Stimulated activated CD4-positive, alpha-beta T cell treated with anti-CD3 and anti-CD28 coated beads, Interleukin-15, amount 100 ng/mL, for 24 hours (primary cell): Measurements from ENCODE around the gene GALNTL6.
"Not testable (repeated sequence)": the region's sequence is repeated elsewhere in the genome, so short reads cannot be mapped to it uniquely, and the experiment has no call there.

ENCODE experiments used
- DNase-seq: peaks from one replicate; pipeline ENCODE4 v3.0.0-alpha.2; 2020

The GALNTL6 gene

DNA sequence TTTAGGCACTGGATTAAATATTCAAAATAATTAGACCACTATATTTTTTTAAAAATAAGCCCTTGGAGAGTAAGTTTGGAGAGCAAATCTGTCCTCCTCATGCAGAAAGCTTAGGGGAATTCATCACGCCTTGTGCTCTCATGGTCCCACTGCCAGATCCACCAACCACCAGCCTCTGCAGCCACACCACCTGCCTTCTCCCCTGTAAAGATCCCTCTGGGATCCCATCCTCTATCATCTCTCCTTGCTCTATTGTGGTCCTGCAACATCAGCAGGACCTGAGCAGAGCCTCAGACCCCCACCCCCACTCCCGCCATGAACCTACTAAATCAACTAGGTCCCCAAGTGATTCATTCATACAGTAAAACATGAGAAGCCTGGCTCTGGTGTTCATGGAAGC, 872.8 kb downstream of the GALNTL6 start:
- DNase-seq: no peak

DNA sequence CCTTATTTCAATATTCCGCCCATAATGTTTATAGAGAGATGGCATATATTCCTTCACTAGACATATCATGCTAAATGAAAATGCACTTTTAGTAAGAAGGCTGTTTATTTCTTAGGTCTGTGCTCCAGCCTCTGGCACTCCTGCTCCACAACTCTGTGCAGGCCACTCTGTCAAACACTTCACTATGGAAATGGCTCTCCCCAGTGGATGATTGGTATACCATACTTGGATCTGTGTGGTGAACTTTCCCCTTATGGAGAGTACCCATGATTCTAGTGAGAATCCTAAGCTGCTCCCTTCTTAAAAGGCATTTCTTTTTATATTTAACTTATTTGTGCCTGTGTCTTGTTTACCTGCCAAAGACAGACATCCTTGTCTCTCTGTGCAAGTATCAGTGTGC, 875.3 kb downstream of the GALNTL6 start:
- no peak for DNase-seq

DNA sequence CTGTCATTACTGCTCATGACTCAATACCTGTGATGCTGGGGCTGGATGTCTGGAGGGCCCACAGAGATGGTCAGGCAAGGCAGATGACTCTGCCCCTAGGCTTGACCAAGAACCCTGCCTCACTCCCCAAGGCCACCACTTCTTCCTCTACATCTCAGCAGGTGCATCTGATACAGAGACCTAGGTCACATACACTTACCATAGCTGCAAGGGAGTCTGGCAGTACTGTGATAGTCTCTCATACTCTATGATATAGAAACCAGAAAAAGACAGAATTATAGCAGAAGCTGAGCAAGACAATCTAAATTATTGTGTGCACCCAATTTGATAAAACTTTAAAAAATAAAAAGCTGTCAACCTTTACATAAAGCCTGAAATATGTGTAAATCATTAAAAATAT, 878.3 kb downstream of the GALNTL6 start:
- no peak for DNase-seq

DNA sequence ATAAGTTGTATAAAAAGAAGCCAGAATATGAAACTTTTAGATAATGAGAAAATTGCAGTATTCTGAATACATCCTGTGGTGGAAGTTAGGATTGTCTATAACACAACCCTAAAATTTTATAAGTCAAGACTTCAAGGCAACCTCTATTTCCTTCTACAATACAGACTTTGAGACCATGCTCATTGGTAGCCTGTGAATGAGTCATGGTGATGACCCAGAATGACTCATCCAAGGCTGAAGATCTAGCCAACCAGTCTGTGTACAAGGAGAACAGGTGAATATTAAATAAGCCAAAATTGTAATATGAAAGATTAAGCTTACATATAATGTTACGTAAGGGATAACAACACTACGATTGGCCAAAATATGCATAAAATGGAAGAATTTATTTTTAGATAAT, 879.5 kb downstream of the GALNTL6 start:
- no peak for DNase-seq

DNA sequence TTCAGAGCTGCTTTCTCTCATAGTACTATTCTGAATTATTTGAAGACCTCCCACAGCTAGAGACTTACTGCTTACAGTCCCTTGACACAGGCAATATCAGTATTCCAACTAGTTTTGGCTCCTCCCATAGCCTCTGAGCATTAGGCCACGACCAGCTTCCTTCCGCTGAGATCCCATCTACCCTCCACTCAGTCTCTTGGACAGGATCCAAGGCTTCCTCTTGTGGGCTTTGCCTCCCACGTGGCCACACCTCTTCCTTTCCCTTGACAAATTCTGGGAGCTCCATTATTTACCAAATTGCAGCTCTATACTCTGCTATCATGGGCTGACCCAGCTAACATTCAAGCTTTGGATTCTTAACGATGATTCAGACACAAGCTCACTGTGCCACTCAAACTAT, 885.1 kb downstream of the GALNTL6 start:
- DNase-seq: no peak

DNA sequence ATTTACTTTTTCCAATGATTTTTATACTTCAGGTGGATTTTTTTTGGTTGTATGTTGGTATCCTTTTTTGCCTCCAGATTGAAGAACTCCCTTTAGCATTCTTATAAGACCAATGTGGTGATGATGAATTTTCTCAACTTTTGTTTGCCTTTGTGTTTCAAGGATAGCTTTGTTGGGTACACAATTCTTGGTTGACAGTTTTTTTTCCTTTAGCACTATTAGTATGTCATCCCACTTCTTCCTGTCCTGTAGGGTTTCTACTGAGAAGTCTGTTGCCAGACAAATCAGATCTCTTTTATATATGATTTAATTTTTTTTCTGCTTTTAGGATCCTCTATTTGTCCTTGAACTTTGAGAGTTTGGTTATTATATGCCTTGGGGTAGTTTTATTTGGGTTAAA, 892.4 kb downstream of the GALNTL6 start:
- DNase-seq: no peak

DNA sequence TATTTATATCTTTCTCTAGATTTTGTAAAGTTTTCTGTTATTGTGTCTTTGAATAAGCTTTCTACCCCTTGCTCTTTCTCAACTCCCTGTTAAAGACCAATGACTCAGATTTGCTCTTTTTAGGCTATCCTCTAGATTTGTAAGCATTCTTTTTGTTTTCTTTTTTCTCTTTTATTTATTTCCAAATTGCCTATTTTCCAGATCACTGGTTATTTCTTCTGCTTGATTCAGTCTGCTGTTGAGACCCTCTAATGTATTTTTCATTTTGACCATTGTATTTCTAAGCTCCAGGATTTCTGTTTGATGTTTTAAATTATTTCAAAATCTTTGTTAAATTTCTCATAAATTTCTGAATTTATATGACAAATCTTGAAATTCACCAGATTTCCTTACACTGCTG, 892.8 kb downstream of the GALNTL6 start:
- DNase-seq: no peak

DNA sequence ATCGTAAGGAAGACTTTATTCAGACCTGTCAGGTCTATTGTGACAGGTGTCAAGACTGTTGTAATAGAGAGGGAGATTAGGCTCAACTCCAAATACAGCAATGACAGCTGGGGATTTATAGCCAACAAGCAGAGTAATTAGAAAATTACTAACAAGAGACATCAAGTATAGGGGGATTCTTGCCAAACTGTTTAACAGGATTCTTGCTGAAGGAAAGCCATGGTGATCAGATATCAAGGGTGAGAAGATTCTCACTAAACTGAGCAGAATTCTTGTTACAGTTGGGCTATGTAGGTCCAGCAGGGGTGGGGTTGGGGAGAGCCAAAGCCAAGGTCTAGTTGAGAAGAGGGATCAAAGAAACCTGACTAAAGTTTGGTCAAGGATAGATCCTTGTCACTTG, 894.4 kb downstream of the GALNTL6 start:
- DNase-seq: no peak

DNA sequence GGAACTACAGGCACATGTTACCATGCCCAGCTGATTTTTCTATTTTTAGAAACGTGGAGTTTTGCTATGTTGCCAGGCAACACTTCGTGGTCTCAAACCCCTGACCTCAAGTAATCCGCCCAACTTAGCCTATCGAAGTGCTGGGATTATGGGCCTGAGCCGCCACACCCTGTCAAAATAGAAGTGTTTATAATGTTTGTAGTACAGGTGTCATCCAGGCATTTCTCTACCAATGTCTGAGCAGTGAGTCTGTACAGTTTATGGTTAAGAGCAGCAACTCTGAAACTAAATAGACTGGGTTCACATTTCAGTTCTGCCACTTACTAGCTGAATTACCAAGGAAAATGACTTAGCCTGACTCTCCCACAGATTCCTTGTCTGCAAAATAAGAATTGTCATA, 895.0 kb downstream of the GALNTL6 start:
- no peak for DNase-seq

DNA sequence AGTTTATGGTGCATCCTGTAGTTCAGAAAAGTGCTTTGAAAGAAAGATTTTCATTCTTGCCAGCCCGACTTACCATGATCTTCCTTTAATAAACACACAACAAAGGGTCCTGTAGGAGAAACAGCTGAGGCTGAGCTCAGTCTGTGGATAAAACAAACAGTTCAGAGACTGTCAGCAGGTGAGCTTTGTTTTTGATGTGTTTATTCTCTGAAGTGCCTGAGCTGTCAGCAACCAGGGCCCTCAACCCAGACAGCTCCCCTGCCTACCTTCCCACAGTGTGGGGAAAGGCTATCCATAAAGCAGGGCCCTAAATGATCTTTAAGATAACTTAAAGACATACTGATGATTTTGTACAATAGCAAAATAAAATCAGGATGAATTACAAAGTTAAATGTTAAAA, 896.2 kb downstream of the GALNTL6 start:
- no peak for DNase-seq

DNA sequence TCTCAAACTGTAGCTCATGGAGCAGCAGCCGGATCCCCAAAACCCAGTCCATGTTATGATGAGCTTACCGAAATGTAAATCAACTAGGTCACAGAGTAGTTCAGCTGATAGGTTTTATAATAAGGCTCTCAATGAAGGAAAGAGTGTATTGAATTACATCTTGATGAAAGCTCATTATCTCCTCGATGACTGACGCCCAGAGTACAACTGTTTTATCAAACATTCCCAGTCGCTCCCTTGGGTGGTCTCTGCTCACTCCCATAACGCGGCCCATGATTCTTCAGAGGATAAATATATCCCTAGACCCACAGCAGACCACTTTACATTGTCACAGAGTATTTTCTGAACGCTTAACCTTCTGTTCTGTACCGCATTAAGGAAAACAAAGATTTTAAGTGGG, 903.1 kb downstream of the GALNTL6 start:
- DNase-seq: no peak

DNA sequence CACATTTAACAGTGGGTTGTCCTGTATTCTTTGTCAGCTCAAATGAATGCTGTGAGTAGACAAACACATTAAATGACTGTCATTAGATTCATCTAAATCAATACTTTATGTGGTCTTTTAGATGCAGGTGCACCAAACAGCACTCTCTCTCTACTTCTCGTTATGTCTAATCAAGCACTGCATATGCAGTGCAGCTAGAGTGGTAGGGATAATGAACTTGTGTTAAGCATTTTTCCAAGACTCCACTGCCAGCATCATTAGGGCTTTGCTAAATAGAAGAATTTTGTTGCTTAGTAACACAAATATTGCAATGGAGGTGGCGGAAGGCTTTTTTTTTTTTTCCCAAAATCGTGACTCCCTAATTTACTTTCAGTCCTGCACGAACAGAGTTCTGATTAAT, 908.5 kb downstream of the GALNTL6 start:
- no peak for DNase-seq

DNA sequence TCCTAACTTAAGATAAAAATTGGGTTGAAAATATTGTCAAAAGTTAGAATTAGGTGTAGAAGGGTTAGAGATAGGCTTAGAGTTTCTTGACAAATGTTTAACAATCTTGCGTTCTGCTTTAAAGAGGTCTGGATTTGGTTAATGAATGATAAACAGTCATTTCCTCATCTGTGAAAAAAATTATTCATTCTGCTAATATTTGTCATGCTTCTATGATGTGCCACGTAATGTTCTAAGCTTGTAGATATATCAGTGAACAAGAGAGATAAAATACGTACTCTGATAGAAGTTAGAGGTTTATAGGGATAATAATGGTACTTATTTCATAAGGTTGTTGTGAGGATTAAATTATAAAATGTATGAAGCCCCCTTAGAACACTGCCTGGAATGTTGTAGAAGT, 912.4 kb downstream of the GALNTL6 start:
- DNase-seq: no peak

DNA sequence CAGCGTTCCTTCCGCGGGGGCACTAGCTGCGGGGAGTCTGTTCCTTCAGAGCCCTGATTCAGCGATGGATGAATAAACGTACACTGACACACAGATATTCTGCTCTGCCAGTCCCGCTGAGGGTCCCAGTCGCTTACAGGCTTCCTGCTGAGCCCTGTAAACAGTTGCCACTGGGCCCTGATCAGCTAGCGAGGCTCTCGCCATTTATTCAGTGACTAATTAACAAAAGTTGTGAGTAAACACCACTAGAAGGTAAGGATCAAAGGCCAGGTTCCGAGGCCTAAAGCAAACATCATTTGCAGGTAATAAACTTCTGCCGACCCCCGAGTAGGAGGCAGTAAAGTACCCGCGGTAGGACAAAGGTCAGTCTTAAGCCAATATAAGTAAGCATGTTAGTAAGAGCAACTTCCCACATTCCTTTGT, 912.8 kb downstream of the GALNTL6 start:
- DNase-seq: no peak

DNA sequence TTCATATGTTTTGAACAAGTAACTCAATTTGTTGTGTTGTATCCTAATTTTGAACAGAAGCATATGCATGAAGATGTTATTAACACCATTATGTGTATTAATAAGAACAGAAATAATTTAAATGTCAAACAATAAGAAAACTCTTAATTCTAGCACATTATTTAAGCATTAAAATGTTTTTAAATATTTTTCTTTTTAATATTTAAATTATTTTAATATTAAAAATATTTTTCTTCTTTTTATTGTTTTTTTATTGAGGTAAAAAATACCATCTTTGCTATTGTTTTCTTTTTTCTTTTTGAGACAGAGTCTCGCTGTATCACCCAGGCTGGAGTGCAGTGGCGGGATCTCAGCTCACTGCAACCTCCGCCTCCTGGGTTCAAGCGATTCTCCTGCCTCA, 914.4 kb downstream of the GALNTL6 start:
- DNase-seq: no peak

DNA sequence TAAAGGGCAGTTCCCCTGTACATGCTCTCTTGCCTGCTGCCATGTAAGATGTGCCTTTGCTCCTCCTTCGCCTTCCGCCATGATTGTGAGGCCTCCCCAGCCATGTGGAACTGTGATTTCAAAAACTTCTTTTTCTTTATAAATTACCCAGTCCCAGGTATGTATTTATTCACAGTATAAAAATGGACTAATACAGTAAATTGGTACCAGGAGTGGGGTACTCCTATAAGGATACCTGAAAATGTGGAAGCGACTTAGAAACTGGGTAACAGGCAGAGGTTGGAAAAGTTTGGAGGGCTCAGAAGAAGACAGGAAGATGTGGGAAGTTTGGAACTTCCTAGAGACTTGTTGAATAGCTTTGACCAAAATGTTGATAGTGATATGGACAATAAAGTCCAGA, 920.4 kb downstream of the GALNTL6 start:
- DNase-seq: not testable (repeated sequence)

DNA sequence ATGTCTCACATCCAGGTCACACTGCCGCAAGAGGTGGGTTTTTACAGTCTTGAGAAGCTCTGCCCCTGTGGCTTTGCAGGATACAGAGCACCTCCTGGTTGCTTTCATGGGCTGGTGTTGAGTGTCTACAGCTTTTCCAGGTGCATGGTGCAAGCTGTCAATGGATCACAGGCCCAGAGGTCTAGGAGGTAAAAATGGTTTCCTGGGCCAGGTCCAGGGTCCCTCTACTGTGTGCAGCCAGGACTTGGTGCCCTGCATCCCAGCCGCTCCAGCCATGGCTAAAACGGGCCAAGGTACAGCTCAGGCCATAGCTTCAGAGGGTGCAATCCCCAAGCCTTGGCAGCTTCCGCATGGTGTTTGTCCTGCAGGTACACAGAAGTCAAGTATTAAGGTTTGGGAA, 921.4 kb downstream of the GALNTL6 start:
- DNase-seq: no peak

DNA sequence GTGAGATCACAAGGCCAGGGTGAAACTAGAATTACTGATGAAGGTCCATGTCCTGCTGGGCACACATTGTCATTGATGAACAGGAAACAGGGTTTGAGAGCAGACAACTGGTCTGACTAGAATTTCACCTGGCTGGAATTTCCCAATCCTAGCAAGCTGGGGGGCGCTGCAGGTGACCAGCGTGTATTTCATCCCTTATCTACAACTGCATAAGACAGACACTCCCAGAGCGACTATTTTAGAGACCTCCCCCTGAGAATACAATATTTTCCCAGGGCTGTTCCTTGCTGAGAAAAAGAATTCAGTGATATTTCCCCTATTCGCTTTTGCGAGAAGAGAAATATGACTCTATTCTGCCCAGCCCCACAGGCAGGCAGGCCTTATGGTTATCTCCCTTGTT, 922.8 kb downstream of the GALNTL6 start:
- no peak for DNase-seq

DNA sequence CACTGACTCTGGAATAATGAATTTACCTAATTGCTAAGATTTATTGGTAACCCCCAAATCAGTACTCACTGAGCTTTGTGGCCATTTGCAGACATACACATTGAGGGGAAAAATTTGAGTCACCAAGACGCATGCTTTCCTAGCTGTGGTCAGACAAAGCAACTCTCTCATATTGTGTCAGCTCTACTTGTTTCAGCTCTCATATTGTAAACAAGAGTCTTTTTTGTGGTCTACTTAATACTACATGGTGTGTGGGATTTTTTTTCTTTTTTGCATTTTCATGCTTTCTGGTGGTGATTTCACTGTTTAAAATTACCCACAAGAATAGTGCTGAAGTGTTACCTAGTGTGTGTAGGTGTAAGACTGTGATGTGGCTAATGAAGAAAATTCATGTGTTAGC, 927.2 kb downstream of the GALNTL6 start:
- no peak for DNase-seq

DNA sequence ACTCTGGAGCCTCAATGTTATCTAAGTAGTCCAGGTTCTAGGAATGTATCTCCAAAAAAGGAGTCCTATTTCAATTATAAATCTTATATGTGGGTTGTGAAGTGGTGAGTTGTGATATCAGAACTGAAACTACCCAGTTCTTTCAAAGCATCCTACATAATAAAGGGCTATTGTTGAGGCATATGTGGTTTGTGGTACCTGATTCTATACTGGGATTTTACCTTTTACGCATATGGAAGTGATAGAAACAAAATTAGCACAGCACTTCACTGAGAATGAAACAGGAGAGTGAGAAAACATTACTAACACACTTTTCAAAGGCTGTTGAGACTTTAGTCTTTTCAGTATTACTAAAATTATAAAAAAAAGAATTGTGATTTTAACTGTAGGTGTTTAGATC, 937.7 kb downstream of the GALNTL6 start:
- no peak for DNase-seq

DNA sequence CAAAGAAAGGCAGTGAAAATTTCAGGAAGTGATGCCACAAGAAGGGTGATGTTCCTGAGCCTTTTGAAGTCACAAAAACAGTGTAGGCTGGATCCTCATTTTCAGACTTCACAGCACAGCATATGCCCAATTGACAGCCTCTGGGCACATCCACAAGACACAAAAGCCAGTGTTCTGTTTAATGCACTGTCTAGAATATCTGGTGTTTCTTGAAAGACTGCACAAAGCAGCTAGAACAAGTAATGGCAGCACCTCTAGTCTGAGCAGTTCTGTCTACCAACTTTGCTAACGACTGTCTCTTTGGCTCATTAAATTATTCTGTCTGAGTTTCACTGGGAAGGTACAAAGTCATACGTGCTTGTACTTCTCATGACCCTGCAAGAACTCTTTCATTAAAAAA, 938.3 kb downstream of the GALNTL6 start:
- DNase-seq: no peak

DNA sequence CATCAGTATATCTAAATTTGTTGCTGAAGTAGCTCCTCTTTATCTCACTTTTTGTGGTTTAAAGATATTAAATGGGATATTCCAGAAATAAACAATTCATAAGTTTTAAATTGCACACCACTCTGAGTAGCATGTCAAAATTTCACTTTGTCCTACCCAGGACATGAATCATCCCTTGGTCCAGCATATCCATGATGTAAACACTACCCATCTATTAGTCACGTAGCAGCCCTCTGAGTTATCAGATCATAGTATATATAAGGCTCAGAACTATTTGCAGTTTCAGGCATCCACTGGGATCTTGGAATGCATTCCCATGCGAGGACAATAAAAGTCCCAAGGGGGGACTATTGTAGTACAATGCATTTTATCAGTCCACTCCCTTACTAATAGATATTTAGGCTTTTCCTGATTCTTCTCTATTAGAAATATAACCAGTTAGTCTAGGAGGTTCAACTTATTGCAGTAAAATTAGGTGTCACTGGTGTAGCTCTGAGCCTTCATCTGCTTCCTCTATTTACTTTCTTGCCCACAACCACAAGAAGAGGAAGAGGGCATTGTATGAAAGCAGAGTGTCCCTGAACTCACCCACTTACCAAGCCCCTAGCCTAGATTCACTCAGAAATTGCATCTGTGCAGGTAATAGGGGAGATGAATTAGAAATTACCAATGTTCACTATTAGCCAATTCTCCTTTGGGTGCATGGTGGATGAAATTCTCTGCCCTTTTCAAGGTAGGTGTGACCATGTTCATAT, 945.6 kb downstream of the GALNTL6 start:
- no peak for DNase-seq

DNA sequence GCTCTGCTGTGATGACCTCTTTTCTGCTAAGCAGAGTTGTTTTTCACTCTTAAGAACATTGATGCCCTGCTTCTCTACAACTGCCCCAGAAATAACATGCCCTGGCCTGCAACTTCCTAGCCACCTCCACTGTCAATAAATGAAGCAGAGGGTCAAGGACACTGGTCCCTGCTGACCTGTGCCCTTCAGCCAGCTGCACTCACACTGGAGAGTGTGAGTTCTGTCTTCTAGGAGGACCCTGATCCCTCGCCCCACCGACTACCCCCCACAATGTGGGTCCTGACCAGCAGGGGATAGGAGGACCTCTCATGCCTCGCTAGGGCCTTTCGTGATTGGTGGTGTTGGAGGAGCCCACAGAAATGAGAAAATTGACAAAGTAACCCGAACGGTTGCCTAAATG, 947.3 kb downstream of the GALNTL6 start:
- no peak for DNase-seq

DNA sequence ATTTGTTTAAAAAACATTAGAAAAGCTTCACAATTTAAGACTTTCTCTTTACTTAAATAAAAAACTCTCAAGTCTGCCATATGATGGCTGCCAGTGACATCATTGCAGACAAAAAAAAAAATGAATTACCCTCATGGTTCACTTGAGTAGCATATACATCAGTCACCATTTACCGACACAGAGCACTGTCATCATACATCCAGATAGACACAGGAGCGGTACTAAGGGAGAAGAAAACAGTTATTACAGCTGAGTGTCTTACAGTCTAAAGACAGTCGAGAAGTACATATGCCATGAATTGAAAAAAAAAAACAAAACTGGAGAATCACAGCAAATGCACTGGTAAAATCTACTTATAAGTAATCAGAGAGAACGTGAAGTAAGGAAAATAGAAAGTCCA, 949.7 kb downstream of the GALNTL6 start:
- no peak for DNase-seq

DNA sequence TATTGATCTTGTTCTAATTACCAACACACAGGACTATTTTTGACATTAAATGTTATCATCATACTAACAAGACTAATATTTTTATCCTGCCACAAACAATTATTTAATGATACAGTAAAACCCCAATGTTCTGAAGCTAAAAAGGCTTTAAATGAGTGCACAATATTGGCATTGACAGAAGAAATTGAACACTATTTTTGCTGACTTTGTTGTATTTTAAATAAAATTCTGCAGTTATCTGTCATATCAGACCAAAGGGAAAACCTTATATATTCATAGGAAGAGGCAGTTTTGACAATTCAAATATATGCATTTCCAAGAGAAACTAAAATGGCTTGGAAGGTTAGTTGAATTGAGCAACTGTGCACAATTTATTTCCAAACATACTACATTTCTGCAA, 957.6 kb downstream of the GALNTL6 start:
- DNase-seq: no peak

DNA sequence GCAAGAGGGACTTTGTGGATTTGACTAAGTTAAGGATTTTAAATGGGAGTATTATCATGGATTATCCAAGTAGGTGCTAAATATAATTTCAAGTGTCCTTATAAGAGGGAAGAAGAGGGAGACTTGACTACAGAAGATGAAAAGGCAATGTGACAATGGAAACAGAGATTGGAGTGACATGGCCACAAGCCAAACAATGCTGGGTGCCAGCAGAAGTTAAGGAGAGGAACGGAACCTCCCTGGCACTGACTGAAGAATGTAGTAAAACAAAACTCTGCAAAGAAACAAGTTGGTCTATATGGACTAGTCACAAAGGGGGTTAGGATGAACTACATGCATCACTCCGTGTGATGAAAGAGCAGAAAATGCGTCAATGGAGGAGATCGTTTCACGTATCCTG, 959.6 kb downstream of the GALNTL6 start:
- no peak for DNase-seq
